OCI-M2 (cell line): ENCODE measurements around the gene SPRING1.

ENCODE experiments used
- DNase-seq: peaks from one replicate; lab custom pipeline; 2025; ENCODE audit not compliant: unreplicated experiment; lab: John Stamatoyannopoulos, UW

Gene SPRING1

GRCh38 chr12:116709768-116710167 lies 28.1 kb downstream of the SPRING1 start:
- no peak for DNase-seq

DNA sequence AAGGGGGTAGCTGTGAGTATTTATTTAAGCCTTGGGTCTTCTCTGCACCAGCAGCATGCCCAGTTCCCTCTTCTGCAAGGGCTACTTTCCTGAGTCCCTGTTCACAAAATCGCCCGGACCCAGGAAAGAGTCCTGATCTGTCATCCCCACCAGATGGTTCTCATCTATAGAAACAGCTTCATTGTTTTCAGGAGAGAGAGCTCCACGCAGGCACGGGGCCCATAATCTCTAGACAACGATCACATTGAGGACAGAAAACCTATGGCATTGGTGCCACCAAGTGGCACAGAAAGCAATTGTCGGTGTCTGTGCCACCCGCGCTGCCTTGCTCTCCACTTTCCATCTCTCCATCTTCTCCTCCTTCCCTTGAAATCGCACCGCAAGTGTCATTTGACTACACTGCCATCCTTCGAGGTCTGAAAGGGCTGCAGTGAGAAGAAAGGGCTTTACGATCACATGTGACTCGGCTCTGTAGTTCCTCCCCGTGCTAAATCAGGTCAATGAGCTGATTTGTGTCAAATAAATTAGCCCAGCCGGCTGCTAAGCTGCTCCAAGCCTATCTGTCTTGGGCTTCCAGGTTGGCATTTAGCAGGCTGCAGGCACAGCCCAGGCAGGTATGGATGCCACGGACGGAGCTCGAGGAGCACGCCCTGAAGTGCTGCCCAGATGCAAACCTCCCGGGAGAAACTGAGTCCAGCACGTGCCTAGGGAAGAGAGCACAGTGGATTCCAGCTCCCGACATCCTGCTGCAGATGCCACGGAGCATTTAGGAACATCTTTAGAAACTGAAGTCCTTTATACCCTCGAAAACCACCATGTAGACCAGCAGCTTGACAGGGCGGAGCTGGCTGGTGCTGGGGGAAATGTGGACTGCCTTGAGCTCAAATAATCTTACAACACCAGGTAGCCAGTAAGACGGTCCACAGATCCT lies 28.8 kb downstream of the SPRING1 start:
- no peak for DNase-seq

GRCh38 chr12:116707751-116708150 lies 30.1 kb downstream of the SPRING1 start:
- DNase-seq = no peak

DNA sequence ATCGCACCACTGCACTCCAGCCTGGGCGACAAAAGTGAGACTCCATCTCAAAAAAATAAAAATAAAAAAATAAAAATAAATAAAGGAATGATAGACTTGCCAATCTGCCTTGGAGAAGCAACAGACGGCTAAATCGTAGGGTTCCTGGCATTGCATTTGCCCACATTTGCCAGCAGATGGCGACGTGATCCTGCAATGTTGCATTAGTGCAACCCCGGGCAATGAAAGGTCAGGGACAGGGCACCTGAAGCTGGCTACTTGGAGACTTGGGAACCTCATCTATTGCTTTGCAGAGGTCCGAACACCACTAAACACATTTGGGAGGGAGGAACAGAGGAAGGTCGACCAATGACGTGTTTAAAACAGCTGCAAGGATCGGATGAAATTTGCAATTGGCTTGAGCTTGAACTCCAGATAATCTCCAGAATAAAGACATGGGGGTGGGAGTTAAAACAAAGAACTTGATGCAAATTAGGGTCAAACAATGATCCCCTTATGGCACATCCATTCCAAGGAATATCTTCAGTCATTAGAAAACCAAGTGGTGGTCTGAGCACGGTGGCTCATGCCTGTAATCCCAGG lies 34.6 kb downstream of the SPRING1 start:
- DNase-seq = peak; percentile 6

DNA sequence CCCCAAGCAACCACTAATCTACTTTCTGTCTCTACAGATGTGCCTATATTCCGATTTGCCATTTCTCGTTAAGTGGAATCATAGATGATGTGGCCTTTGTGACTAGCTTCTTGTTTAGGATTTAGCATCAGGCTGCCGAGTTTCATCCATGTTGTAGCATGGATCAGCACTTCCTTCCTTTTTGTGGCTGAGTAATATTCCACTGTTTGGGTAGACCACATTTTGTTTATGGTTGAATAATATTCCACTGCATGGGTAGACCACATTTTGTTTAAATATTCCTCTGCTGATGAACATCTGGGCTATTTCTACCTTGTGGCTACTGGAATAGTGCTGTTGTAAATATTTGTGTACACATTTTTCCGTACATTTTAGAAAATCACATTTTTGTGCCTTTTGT lies 36.4 kb downstream of the SPRING1 start:
- DNase-seq = no peak

DNA sequence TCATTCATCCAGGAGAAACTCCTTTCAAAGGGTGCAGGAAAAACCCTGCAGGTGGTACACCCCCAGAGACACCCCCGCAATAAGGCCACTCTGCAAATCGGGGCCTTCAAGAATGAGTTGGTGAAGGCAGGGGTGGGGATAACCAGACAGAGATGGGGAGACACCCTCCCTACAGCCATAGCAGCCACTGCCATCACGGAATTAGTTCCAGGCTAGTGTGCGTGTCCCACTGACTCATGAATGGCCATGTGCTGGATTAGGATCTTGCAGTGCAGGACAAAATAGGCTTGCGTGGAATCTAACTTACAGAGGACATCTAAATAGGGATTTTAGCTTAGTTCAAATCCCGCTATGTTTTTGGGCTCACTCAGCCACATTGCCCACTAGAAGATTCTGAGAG lies 37.8 kb downstream of the SPRING1 start:
- DNase-seq = no peak

- DNase-seq = no peak
Observed at GRCh38 chr12:116698554-116699075, 39.3 kb downstream of the SPRING1 start.

GRCh38 chr12:116698116-116698515 lies 39.8 kb downstream of the SPRING1 start:
- DNase-seq = no peak

GRCh38 chr12:116697716-116698115 lies 40.2 kb downstream of the SPRING1 start:
- no peak for DNase-seq

GRCh38 chr12:116697305-116697704 lies 40.6 kb downstream of the SPRING1 start:
- DNase-seq = no peak

- DNase-seq = no peak
Observed at GRCh38 chr12:116695464-116695725, 42.5 kb downstream of the SPRING1 start.

DNA sequence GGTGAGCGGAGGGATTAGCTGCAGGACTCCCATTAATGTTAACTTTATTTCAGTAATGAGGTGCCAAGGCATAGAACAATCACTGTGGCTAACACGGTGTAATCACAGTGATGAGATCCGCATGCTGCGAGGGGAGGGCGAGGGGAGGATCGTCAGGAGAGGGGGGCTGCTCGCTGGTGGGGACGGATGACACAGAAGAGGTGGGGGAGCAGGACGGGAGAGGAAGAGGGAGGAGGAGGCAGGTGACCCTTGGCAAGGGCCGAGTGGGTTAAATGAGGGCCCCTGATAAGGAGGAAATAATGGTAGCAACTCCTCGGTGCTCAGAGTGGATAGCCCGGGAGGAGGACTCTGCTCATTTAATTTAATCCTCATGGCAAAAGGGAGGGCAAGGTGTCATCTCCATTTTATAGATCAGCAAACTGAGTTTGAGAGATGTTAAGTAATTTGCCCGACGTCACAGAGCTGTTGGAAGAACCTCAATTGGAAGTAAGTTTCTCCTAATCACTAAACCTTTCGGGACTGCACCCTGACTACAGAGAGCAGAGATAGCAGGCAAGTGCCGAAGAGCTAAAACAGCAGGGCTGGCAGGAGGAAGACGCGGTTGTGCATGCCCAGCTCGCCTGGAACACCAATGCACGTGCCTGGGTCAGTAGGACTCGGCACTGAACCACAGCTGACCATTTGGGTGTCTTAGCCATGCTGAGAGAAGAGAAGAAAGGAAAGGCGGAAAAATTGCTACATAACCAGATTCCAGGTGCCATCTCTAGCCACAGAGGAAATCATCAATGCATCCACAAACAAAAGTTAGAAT lies 43.0 kb downstream of the SPRING1 start:
- DNase-seq = no peak

- DNase-seq = no peak
Observed at GRCh38 chr12:116693286-116694227, 44.3 kb downstream of the SPRING1 start.

DNA sequence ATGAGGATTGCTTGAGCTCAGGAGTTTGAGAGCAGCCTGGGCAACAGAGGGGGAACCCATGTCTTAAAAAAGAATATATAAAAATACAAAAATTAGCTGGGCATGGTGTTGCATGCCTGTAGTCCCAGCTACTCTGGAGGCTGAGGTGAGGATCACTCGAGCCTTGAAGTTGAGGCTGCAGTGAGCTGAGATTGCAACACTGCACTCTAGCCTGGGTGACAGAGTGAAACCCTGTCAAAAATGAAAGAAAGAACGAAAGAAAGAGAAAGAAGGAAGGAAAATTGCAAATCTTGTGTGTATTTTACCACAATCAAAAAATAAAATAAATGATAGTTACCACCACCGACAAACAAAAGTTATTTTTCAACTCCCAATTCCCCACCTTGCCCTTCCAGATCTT lies 45.3 kb downstream of the SPRING1 start:
- no peak for DNase-seq

DNA sequence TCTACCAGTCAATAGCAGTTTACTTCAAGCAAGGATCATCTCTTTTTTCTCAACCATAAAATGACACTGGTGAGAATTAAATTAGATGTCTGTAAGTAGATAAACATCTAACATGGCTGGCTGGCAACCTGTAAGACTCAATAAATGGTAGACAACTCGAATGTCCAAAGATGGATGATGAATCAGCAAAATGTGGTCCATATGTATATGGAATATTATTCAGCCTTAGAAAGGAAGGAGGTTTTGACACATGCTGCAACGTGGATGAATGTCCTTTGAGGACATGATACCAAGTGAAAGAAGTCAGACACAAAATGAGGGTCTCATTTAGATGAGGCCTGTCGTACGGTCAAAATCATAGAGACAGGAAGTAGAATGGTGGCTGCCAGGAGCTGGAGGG lies 46.2 kb downstream of the SPRING1 start:
- DNase-seq = no peak

- no peak for DNase-seq
Observed at GRCh38 chr12:116691205-116691604, 46.7 kb downstream of the SPRING1 start.

DNA sequence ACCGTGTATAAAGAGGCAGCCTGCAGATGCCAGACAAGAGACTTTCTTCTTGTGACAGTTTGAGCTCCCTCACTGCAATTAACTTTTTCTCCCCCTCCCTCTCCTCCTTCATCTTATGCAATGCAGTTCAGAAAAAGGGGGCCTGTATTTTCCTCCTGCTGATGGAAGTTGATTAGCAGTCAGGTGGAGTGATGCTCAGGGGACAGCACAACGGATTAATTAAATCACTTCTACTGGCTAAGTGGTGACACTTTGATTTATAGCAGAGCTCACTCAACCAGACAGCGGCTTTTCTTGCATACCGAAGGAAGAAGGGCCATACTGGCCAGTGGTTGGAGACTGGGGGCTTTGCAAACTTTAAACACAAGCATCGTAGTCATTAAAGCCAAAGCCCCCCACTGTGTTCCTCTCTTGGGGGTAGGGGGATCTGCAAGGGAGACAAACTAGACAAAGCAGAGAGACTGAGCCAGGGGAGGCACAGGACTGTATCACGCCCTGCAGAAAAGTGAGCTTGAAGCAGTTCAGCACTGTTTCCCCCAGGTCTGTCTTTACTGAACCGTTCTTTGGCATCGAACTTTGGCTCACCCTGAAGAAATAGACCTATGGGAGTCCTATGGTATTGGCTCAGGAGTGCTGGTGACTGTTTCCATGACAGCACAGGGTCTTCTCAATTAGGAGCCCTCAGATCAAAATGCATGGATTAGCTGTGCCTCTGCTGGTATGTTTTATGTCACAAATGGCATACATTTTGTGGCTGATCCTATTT lies 47.7 kb downstream of the SPRING1 start:
- DNase-seq = no peak

DNA sequence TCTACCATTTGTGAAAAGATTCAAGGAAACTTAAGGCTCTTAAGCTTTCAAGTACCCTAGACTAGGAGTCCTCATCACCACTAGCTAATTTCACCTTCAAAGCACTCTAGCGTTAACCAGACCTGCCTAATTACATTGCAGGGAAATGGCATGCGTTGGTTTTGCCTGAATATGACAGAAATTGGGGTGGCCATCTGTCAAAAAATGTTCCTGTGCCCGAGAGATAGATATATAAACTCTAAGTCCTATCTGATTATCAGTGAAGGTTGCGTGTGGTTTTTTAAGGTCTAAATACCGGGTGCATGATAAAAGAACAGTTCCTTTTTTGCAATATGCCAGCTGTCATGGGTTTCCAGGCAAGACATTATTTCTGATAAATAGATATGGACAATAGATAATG lies 48.3 kb downstream of the SPRING1 start:
- DNase-seq = no peak
